Islet precursor cell (in vitro differentiated cells): ENCODE data around the gene SLCO1B1.

Experiments
- DNase-seq: peaks from one replicate; pipeline ENCODE4 v3.0.0-alpha.2; 2018

The SLCO1B1 gene

GRCh38 chr12:21221072-21221471, 90.1 kb downstream of the SLCO1B1 start:
- no peak for DNase-seq

- DNase-seq = no peak
These were observed 90.8 kb downstream of the SLCO1B1 start for GRCh38 chr12:21221778-21222177.

GRCh38 chr12:21223930-21224329, 92.9 kb downstream of the SLCO1B1 start:
- no peak for DNase-seq

- no peak for DNase-seq
These were observed 103.4 kb downstream of the SLCO1B1 start for GRCh38 chr12:21234395-21234794.

GRCh38 chr12:21239866-21240265, 108.9 kb downstream of the SLCO1B1 start:
- DNase-seq = no peak

GRCh38 chr12:21248679-21249078, 117.7 kb downstream of the SLCO1B1 start:
- DNase-seq = no peak

- no peak for DNase-seq
These were observed 121.1 kb downstream of the SLCO1B1 start for GRCh38 chr12:21252070-21252469.

- DNase-seq = no peak
These were observed 126.2 kb downstream of the SLCO1B1 start for GRCh38 chr12:21257172-21257571.

GRCh38 chr12:21264232-21264631, 133.2 kb downstream of the SLCO1B1 start:
- DNase-seq = no peak

GRCh38 chr12:21265932-21266331, 134.9 kb downstream of the SLCO1B1 start:
- DNase-seq = no peak

GRCh38 chr12:21276826-21277225, 145.8 kb downstream of the SLCO1B1 start:
- DNase-seq = no peak
